Dendritic cell treated with granulocyte-macrophage colony-stimulating factor and Interleukin-4, amounts not matched to agents 40 ng/mL and 50 ng/mL, for 4 days (primary cell): ENCODE data around the gene ZNF687.
A peak's percentile ranks its signal among the peaks of the same experiment; 100 is the strongest.

ENCODE experiments used
- H3K27ac Mint-ChIP-seq: one replicate; pipeline ENCODE4 v1.8.0; 2022; ENCODE audit warnings: mild to moderate bottlenecking, mixed read lengths
- H3K27me3 Mint-ChIP-seq: one replicate; pipeline ENCODE4 v1.8.0; 2022; ENCODE audit warnings: mild to moderate bottlenecking, mixed read lengths
- H3K36me3 Mint-ChIP-seq: one replicate; pipeline ENCODE4 v1.8.0; 2022; ENCODE audit warnings: low read depth, mixed read lengths
- H3K4me1 Mint-ChIP-seq: one replicate; pipeline ENCODE4 v1.8.0; 2022; ENCODE audit warnings: low read depth, mixed read lengths
- H3K4me3 Mint-ChIP-seq: one replicate; pipeline ENCODE4 v1.8.0; 2022; ENCODE audit warnings: mild to moderate bottlenecking, moderate library complexity, mixed read lengths
- H3K9me3 Mint-ChIP-seq: one replicate; pipeline ENCODE4 v1.8.0; 2022; ENCODE audit warnings: mixed read lengths
- intact Hi-C: fragments of 100-400 bp; cut with micrococcal nuclease; formaldehyde crosslinking; loops from one replicate; pipeline ENCODE4 v1.15.0; 2022

ZNF687 gene, protein sequence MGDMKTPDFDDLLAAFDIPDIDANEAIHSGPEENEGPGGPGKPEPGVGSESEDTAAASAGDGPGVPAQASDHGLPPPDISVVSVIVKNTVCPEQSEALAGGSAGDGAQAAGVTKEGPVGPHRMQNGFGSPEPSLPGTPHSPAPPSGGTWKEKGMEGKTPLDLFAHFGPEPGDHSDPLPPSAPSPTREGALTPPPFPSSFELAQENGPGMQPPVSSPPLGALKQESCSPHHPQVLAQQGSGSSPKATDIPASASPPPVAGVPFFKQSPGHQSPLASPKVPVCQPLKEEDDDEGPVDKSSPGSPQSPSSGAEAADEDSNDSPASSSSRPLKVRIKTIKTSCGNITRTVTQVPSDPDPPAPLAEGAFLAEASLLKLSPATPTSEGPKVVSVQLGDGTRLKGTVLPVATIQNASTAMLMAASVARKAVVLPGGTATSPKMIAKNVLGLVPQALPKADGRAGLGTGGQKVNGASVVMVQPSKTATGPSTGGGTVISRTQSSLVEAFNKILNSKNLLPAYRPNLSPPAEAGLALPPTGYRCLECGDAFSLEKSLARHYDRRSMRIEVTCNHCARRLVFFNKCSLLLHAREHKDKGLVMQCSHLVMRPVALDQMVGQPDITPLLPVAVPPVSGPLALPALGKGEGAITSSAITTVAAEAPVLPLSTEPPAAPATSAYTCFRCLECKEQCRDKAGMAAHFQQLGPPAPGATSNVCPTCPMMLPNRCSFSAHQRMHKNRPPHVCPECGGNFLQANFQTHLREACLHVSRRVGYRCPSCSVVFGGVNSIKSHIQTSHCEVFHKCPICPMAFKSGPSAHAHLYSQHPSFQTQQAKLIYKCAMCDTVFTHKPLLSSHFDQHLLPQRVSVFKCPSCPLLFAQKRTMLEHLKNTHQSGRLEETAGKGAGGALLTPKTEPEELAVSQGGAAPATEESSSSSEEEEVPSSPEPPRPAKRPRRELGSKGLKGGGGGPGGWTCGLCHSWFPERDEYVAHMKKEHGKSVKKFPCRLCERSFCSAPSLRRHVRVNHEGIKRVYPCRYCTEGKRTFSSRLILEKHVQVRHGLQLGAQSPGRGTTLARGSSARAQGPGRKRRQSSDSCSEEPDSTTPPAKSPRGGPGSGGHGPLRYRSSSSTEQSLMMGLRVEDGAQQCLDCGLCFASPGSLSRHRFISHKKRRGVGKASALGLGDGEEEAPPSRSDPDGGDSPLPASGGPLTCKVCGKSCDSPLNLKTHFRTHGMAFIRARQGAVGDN

DNA sequence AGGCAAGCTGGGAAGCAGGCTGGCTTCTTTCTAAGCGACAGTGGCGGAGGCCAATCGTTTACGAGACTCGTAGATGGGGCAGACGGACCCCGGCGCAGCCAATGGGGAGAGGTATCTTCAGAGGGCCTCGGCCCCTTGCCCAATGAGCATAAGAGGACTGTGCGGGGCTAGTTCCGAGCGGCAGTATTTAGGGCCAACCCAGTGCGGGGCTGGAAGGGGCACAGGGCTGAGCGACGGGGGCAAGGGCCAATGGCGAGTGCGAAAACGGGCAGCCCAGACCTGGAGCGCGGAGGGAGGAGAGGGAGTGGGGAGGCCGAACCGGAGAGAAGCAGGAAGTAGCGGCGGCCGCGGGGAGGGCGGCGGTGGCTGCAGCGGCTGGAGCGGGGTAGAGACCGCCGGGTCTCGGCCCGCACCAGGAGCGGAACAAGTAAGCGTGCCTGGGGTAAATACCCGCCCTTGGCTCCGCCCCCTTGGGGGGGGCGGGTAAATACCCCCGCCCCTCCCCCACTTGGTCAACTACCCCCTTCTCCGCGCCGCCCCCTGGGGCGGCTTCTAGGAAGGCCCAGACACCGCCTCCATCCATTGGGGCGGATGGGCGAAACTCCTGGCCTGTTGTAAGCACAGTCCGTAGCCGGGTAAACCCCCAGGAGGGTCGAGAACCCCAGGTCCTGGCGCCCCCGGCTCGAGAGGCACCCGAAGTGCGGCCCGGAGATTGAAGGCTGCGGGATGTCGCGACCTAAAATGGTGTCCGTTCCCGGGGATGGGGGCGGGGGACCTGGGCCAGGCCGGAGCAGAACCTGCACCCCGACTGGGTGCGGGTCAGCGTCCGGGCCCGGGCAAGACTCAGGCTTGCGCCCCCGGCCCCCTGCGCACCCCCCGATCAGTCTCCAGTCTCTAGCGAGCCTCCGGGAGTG is at the start of gene ZNF687:
ZNF687 (plus strand) TSS at position 331 of the 914 bp plus-strand sequence. CDS start 3,993 bp downstream, outside the sequence.
- H3K27ac Mint-ChIP-seq, result peak within 1 kb of the TSS; percentile 96
- intact Hi-C loops, result loop anchor here (2.0 kb wide), 2 partner anchors 27 to 45 kb away; partner anchors contain the start of genes PI4KB and PSMD4
- peaks cover 37% of the 10 kb centered on the region for H3K4me1 Mint-ChIP-seq
- peaks cover 53% of the 10 kb centered on the region for H3K36me3 Mint-ChIP-seq
- peak within 1 kb of the TSS; percentile 97 for H3K4me3 Mint-ChIP-seq
- no peaks in the 10 kb centered on the region for H3K27me3 Mint-ChIP-seq
- no peaks in the 10 kb centered on the region for H3K9me3 Mint-ChIP-seq

DNA sequence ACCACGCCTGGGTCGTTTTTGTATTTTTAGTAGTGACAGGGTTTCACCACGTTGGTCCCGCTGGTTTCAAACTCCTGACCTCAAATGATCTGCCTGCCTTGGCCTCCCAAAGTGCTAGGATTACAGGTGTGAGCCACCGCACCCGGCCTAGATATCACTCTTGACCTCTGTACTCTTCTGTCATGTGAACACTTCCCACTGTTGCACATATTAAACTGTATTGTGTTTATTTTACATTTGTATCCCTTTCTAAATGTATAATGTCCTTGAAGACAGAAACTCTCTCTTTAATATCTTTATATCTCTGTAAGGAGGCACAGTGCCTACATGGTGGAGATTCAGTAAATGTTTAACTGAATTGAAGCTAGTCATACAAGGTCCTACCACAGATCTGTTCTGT is 46.9 kb upstream of the ZNF687 start:
- Mint-ChIP-seq H3K27ac (no peak overlapping the region), H3K4me3 (no peak overlapping the region), H3K36me3 (peaks cover 100% of the 10 kb centered on the region), H3K27me3 (no peaks in the 10 kb centered on the region), H3K4me1 (peaks cover 18% of the 10 kb centered on the region), H3K9me3 (no peaks in the 10 kb centered on the region)
- intact Hi-C loops, result no loop called here

DNA sequence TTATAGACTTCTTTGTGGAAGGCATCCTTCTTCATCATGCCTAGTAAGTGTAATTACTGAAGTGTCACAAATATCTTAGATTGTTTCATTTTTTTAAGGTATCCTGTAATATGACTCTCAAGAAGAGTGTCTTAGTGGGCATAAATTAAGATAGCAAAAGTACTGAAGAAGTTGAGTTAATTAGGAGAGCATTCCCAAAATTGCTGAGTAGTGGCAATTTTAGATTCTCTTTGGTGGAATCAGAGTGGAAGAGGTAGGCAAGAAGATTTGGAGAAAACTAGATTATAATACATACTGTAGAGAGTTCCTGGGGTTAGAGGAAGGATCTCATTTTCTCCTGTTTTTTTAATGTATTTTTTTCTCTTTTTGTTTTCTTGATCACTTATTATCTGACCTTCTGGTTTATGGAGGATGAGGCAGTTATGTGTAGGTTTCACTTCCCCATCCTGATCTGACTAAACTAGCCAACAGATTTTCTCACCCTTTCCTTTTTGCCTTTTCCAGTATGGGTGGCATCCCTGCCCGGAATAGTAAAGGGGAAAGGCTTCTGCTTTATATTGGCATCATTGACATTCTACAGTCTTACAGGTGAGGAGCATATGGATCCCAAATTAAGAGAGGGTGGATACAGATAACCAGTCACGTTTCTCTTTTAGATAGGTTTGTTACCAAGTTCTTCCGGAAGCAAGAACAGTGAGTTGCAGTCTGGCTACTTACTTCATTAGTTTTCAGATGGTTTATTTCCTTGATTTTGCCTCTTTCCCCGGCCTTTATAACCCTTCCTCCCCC is 44.2 kb upstream of the ZNF687 start:
- Mint-ChIP-seq H3K36me3 (peaks cover 100% of the 10 kb centered on the region), H3K27ac (peak overlapping the region; percentile 58), H3K9me3 (no peaks in the 10 kb centered on the region), H3K27me3 (no peaks in the 10 kb centered on the region), H3K4me1 (peaks cover 18% of the 10 kb centered on the region), H3K4me3 (no peak overlapping the region)
- intact Hi-C loops, result no loop called here

DNA sequence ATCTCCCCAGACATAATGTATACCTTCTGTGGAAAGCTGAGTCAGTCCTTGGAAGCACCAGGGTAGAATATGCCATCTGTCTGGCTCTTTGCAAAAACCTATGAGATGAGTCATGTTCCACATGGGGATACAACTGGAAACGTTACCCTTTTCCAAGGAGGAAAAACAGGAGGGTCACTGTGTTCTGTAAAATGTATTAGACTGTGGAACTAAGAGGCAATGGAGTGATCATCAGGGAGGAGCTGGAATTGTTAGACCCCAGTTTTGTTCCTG is 43.7 kb upstream of the ZNF687 start:
- intact Hi-C loops, result no loop called here
- H3K36me3 Mint-ChIP-seq, result peaks cover 100% of the 10 kb centered on the region
- H3K9me3 Mint-ChIP-seq, result no peaks in the 10 kb centered on the region
- H3K4me1 Mint-ChIP-seq, result peaks cover 18% of the 10 kb centered on the region
- H3K4me3 Mint-ChIP-seq, result no peak overlapping the region
- no peaks in the 10 kb centered on the region for H3K27me3 Mint-ChIP-seq
- peak overlapping the region; percentile 58 for H3K27ac Mint-ChIP-seq

DNA sequence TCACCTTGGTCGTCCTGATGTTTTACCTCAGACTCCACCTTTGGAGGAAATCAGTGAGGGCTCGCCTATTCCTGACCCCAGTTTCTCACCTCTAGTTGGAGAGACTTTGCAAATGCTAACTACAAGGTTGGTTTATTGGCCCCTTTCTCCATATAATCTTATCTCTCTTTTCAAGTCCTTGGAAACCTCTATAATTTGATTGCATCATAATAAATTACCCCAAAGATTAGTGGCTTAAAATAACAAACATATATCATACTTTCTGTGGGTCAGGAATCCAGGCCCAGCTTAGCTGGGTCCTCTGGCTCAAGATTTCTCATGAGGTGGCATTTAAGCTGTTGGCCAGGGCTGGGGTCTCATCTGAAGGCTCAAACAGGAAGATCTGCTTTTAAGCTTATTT is 39.7 kb upstream of the ZNF687 start:
- peaks cover 100% of the 10 kb centered on the region for H3K36me3 Mint-ChIP-seq
- no peak overlapping the region for H3K4me3 Mint-ChIP-seq
- intact Hi-C loops, result no loop called here
- no peak overlapping the region for H3K27ac Mint-ChIP-seq
- H3K27me3 Mint-ChIP-seq, result no peaks in the 10 kb centered on the region
- H3K9me3 Mint-ChIP-seq, result no peaks in the 10 kb centered on the region
- peaks cover 13% of the 10 kb centered on the region for H3K4me1 Mint-ChIP-seq

DNA sequence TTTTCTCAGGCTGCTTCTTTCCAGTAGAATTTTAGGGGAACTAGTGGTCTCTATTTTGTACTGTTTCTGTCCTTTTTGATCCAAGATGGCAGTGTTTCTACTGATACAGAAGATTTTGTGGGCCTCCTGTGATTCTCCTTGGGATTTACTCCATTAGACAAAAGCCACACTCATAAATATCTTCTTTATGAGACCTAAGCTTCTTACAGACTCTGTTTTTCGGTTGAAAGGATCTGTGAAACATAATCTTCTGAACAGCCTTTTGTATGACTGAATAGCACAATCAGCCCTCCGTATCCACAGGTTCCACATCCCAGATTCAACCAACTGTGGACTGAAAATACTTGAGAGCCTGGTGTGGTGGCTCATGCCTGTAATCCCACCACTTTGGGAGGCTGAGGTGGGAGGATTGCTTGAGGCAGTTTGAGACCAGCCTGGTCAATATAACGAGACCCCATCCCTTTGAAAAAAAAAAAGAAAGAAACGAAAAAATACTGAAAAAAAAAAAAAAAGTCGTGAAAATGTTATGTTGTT is 38.3 kb upstream of the ZNF687 start:
- Mint-ChIP-seq H3K36me3 (peaks cover 100% of the 10 kb centered on the region), H3K4me1 (no peaks in the 10 kb centered on the region), H3K27me3 (no peaks in the 10 kb centered on the region), H3K9me3 (no peaks in the 10 kb centered on the region), H3K27ac (no peak overlapping the region), H3K4me3 (no peak overlapping the region)
- intact Hi-C loops, result no loop called here

DNA sequence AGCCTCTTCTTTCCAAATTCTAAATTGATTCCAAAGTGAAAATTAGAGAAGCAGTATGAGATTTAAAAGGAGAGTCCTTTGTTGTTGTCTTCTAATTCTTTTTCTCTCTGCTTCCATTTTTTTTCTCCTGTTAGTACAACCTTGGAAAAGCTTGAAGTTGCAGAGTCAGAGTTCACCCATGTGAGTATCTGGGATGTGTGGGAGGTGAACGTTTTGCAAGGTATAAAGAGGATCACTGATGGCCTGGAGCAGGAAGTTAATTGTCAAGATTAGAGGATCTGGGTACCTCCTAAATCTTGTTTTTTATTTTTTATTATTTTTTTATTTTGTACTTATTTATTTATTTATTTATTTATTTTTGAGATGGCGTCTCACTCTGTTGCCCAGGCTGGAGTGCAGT is 35.3 kb upstream of the ZNF687 start:
- H3K4me3 Mint-ChIP-seq, result no peak overlapping the region
- peaks cover 88% of the 10 kb centered on the region for H3K36me3 Mint-ChIP-seq
- H3K27me3 Mint-ChIP-seq, result no peaks in the 10 kb centered on the region
- no peaks in the 10 kb centered on the region for H3K9me3 Mint-ChIP-seq
- H3K27ac Mint-ChIP-seq, result peak overlapping the region; percentile 15
- H3K4me1 Mint-ChIP-seq, result no peaks in the 10 kb centered on the region
- intact Hi-C loops, result no loop called here

DNA sequence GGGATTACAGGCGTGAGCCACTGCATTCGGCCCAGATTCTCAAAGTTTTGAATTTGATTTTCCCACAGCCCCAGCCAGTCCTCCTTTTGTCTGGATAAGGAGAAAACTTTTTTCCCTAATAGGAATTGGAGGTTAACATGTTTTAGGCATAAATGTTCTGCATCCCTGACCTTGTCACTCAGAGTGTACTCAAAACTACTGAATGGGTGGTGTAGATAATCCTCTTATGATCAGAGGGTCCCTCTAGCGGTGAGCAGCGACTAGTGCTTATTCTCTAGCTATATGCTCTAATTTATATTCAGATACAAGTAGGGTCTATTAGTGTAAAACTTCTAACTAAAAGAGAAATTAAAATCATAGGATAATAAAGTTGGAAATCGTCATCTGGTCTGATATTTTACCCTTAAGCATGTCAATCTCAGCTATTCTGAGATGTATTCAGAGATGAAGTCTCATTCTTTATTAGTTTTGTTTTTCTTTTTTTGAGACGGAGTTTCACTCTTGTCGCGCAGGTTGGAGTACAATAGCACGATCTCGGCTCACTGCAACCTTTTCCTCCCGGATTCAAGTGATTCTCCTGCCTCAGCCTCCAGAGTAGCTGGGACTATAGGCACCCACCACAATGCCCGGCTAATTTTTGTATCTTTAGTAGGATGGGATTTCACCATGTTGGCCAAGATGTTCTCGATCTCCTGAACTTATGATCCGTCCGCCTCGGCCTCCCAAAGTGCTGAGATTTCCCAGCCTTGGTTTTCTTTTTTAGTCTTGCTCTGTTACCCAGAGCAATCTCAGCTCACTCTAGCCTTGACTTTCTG is 30.2 kb upstream of the ZNF687 start:
- H3K27ac Mint-ChIP-seq, result no peak overlapping the region
- peaks cover 15% of the 10 kb centered on the region for H3K4me1 Mint-ChIP-seq
- peaks cover 55% of the 10 kb centered on the region for H3K36me3 Mint-ChIP-seq
- H3K4me3 Mint-ChIP-seq, result no peak overlapping the region
- no peaks in the 10 kb centered on the region for H3K27me3 Mint-ChIP-seq
- intact Hi-C loops, result no loop called here
- no peaks in the 10 kb centered on the region for H3K9me3 Mint-ChIP-seq

DNA sequence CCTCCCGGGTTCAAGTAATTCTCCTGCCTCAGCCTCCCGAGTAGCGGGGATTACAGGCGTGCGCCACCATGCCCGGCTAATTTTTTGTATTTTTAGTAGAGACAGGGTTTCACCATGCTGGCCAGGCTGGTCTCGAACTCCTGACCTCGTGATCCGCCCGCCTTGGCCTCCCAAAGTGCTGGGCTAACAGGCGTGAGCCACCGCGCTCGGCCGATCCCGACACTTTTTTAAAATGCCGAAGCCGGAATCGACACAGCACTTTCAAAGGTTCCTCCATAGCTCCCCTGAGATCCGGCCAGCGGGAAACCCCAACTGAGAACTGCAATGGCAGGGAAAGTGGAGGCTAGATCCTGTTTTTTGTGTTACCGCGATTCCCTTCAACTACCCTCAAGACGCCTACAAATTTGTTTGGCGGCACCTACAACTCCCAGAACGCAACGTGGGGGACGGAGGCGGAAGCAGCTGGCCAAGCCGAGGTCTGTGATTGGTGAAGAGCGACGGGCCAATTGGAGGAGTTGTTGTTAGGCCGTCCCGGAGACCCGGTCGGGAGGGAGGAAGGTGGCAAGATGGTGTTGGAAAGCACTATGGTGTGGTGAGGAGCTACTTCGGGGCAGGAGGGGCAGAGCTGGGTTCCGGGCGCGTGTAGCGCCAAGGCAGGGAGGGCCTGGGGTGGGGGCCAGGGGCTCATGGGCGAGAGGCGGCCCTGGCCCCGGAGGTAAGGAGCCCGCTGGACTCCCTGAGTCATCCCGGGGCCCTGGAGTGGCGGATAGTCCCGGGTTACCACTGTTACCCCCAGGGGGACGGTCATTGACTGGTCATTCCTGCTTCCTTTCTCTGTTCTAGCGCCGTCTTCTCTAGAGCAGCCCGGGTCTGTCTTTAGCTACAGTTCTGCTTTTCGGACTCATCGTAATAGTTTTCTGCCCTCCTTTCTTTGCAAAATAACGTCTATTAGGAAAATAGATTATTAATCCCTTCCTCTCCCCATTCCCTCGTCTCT is 27.6 kb upstream of the ZNF687 start, which contains the start of gene PSMD4:
PSMD4 (plus strand) TSS at position 518 of the 997 bp plus-strand sequence; CDS start at position 567, 49 bp downstream.
- Mint-ChIP-seq H3K9me3 (no peaks in the 10 kb centered on the region), H3K27me3 (no peaks in the 10 kb centered on the region), H3K27ac (peak within 1 kb of the TSS; percentile 97), H3K4me1 (peaks cover 26% of the 10 kb centered on the region), H3K36me3 (peaks cover 43% of the 10 kb centered on the region), H3K4me3 (peak within 1 kb of the TSS; percentile 77)
- intact Hi-C loops, result loop anchor here (2.0 kb wide), 2 partner anchors 26 to 56 kb away; partner anchors contain the start of gene PIP5K1A

DNA sequence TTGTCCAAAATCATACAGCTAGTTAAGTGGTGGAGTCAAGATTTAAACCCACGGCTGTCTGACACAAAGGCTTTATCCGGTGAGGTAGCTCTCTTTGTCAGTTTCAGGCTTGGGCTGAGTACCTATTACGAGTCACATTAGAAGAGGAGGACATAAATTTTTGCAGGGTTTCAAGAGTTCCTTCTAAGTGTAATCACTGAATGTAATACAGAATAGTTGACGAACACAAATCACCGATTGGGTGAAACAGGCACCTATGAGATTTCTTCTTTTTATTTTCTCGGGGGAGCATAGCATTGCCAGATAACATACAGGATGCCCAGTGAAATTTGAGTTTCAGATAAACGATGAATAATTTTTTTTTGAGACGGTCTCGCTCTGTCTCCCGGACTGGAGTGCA is 26.7 kb upstream of the ZNF687 start:
- Mint-ChIP-seq H3K27ac (peak overlapping the region; percentile 97), H3K27me3 (no peaks in the 10 kb centered on the region), H3K9me3 (no peaks in the 10 kb centered on the region), H3K4me3 (peak overlapping the region; percentile 77), H3K4me1 (peaks cover 26% of the 10 kb centered on the region), H3K36me3 (peaks cover 34% of the 10 kb centered on the region)
- intact Hi-C loops, result loop anchor here (2.0 kb wide), 2 partner anchors 25 to 57 kb away; partner anchors contain the start of gene PIP5K1A

DNA sequence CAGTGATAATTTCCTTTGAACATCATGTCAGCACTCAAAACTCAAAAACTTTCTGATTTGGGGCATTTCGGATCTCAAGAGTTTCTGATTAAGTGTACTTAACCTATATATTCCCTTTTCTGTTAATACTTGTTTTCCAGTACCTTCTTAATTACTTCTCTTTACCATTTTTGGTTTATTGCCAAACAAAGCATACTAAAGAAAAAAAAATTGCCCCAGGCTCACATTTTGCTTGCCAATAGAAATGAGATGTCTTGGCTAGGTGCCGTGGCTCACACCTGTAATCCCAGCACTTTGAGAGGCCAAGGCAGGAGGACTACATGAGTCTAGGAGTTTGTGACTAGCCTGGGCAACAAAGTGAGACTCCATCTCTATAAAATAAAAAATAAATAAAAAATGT is 22.7 kb upstream of the ZNF687 start:
- intact Hi-C loops, result no loop called here
- no peak overlapping the region for H3K4me3 Mint-ChIP-seq
- H3K36me3 Mint-ChIP-seq, result peaks cover 62% of the 10 kb centered on the region
- H3K4me1 Mint-ChIP-seq, result peaks cover 32% of the 10 kb centered on the region
- H3K9me3 Mint-ChIP-seq, result no peaks in the 10 kb centered on the region
- no peak overlapping the region for H3K27ac Mint-ChIP-seq
- H3K27me3 Mint-ChIP-seq, result no peaks in the 10 kb centered on the region
